ENCODE results near the gene SAXO2.
"Not testable (repeated sequence)": the region's sequence is repeated elsewhere in the genome, so short reads cannot be mapped to it uniquely, and the experiment has no call there.

SAXO2 gene

DNA sequence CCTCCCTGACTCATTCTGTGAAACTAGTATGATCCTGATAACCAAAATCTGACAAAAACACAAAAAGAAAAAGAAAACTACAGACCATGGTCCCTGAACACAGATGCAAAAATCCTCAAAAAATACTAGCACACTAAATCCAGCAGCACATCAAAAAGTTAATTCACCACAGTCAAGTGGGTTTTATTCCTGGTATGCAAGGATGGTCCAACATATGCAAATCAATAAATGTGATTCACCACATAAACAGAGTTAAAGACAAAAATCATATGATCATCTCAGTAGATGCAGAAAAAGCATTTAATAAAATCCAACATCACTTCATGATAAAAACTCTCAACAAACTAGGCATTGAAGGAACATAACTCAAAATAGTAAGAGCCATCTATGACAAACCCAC lies 12.8 kb downstream of the SAXO2 start:
- H3K4me3 ChIP-seq (ENCODE audit: low read length) = no peak overlapping the region
- DNase-seq (ENCODE audit: low read depth) = no peak
- TF ChIP-seq, protein P1, sequence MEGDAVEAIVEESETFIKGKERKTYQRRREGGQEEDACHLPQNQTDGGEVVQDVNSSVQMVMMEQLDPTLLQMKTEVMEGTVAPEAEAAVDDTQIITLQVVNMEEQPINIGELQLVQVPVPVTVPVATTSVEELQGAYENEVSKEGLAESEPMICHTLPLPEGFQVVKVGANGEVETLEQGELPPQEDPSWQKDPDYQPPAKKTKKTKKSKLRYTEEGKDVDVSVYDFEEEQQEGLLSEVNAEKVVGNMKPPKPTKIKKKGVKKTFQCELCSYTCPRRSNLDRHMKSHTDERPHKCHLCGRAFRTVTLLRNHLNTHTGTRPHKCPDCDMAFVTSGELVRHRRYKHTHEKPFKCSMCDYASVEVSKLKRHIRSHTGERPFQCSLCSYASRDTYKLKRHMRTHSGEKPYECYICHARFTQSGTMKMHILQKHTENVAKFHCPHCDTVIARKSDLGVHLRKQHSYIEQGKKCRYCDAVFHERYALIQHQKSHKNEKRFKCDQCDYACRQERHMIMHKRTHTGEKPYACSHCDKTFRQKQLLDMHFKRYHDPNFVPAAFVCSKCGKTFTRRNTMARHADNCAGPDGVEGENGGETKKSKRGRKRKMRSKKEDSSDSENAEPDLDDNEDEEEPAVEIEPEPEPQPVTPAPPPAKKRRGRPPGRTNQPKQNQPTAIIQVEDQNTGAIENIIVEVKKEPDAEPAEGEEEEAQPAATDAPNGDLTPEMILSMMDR (IDR thresholded peaks at IDR 0.05; ENCODE audit: insufficient read depth, low read depth, low read length, missing control alignments) = no peak

- not testable (repeated sequence) for H3K4me3 ChIP-seq (ENCODE audit: low read length); DNase-seq (ENCODE audit: low read depth)
- TF ChIP-seq, protein P1 (IDR thresholded peaks at IDR 0.05; ENCODE audit: insufficient read depth, low read depth, low read length, missing control alignments) = peak; percentile 30
These were observed 18.7 kb downstream of the SAXO2 start for GRCh38 chr15:82281276-82281675.

DNA sequence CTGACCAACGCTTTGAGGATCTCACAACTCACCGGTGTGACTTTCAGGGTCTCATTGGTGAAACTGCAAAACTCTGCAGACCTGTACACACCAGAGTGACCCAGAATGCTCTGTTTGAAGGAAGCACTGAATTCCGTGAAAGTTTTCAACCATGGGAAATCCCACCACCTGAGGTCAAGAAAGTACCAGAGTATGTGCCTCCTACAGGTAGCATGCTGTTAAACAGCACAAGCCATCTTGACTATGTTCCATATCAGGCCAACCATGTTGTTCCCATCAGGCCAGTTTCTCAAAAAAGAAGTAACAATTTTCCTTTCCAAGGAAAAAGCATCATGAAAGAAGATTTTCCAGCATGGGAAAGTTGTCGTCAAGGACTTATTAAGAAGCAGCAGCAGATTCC lies 19.8 kb downstream of the SAXO2 start:
- H3K4me3 ChIP-seq (ENCODE audit: low read length); DNase-seq (ENCODE audit: low read depth): not testable (repeated sequence)

DNA sequence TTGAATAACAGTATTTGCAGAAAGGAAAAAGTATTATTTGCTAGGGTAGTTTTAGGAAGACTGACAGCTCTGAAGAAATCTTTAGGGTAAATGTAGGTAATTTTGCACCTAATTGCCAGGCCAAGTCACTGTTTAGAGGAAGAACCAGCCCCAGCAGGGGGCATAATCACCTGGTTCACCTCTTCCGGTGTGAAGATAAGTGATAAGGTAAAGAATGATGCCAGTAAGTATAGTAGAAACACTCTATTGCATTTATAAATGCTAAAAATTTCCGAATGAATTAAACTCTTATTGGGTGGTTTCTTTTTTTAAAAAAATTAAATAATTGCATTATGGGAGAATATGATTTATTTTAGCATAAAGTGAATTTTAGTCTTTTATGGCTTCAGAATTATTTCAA lies 21.8 kb downstream of the SAXO2 start:
- DNase-seq (ENCODE audit: low read depth); H3K4me3 ChIP-seq (ENCODE audit: low read length): not testable (repeated sequence)

DNA sequence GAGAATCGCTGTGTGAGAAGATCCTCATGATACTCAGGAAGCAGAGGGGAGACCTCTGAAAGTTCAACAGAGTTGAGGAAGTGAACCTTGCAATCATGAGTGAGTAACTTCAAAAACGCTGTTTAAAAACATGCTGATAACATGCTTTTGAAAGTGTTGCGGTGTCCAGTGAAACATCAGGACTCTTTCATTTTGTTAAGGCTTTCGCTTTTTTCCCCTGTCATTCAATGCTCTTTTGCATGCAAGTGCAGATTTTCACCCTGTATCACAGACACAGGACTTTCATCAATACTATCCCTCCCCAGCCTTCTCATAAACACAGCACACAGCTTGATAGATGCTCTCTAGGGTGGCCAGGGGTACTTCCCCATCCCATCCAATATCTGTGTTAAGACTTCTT lies 23.9 kb downstream of the SAXO2 start:
- not testable (repeated sequence) for DNase-seq (ENCODE audit: low read depth); H3K4me3 ChIP-seq (ENCODE audit: low read length)

- DNase-seq (ENCODE audit: low read depth); H3K4me3 ChIP-seq (ENCODE audit: low read length): not testable (repeated sequence)
These were observed 25.6 kb downstream of the SAXO2 start for GRCh38 chr15:82288202-82288601.

- peak; percentile 22 for DNase-seq (ENCODE audit: low read depth)
- TF ChIP-seq, protein P1 (IDR thresholded peaks at IDR 0.05; ENCODE audit: insufficient read depth, low read depth, low read length, missing control alignments) = no peak
These were observed 29.7 kb downstream of the SAXO2 start for GRCh38 chr15:82292271-82292670.

GRCh38 chr15:82294061-82294690 lies 31.6 kb downstream of the SAXO2 start:
- no peak for DNase-seq (ENCODE audit: low read depth)
- TF ChIP-seq, protein P1 (IDR thresholded peaks at IDR 0.05; ENCODE audit: insufficient read depth, low read depth, low read length, missing control alignments) = no peak

More at GRCh38 chr15:82292271-82292670, 29.7 kb downstream of the SAXO2 start:
- H3K4me3 ChIP-seq (ENCODE audit: low read length) = no peak overlapping the region

GRCh38 chr15:82297546-82297945 lies 34.9 kb downstream of the SAXO2 start:
- H3K4me3 ChIP-seq (ENCODE audit: low read length) = no peak overlapping the region
- DNase-seq (ENCODE audit: low read depth) = no peak
- TF ChIP-seq, protein P1 (IDR thresholded peaks at IDR 0.05; ENCODE audit: insufficient read depth, low read depth, low read length, missing control alignments) = no peak

More at GRCh38 chr15:82294061-82294690, 31.6 kb downstream of the SAXO2 start:
- no peak overlapping the region for H3K4me3 ChIP-seq (ENCODE audit: low read length)
